ENCODE measurements around the gene CELA3A. TPM values are rescaled to one million over a fixed set of nuclear protein-coding genes. Genes with fewer than 3 reads are reported as not detected.
A peak's percentile ranks its signal among the peaks of the same experiment; 100 is the strongest.
"Not testable (repeated sequence)": the region's sequence is repeated elsewhere in the genome, so short reads cannot be mapped to it uniquely, and the experiment has no call there.

Gene CELA3A
- total RNA-seq, 1 experiment from 2014 or later = not detected

DNA sequence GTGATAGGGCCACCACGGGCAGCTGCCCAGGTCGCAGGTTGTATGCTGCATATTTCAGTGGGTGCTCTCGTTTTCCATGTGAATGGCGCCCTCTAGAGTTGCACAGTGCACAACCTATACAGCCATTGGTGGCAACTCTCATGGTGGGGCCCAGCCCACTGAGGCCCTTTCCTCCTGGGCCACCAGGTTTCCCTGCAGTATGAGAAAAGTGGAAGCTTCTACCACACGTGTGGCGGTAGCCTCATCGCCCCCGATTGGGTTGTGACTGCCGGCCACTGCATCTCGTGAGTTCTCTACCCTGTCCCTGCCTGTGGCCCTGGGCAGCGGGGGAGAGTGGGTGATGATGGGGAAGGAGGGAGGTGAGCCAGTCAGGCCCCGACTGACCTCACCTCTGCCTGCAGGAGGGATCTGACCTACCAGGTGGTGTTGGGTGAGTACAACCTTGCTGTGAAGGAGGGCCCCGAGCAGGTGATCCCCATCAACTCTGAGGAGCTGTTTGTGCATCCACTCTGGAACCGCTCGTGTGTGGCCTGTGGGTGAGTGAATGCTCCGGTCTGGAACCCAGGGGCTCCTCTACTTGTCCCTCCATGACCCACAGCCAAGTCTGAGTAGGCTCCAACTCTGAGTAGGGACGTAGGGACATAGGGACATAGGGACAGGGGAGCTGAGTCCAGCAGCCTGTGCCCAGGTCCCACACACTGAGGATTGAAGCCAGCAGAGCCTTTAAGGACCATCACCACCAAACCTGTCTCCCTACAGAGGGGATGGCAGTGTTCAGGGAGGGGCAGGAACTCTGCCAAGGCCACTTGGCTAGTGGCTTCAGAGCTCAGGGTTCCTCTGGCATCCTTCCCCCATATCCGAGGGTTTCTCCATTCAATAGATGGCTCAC is 4.0 kb downstream of the CELA3A start:
- in situ Hi-C loops (cut with HindIII; ENCODE audit: low sequenced_read_pairs); DNase-seq (ENCODE audit: low spot score): not testable (repeated sequence)

- DNase-seq (ENCODE audit: low spot score); in situ Hi-C loops (cut with HindIII; ENCODE audit: low sequenced_read_pairs): not testable (repeated sequence)
These were observed 5.3 kb downstream of the CELA3A start for GRCh38 chr1:22006736-22007135.

DNA sequence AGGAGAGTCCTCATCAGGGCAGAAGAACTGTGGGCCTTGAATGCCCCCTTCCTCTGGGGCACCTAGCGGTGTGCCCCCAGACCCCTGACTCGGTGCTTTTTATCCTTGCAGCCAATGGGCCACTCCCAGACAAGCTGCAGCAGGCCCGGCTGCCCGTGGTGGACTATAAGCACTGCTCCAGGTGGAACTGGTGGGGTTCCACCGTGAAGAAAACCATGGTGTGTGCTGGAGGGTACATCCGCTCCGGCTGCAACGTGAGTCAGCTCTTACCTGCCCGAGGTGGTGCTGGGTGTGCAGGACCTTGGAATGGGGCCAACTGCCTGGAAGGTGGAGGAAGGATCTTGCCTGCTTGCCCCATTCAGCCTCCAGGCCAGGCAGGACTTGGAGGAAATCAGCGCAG is 5.8 kb downstream of the CELA3A start:
- DNase-seq (ENCODE audit: low spot score); in situ Hi-C loops (cut with HindIII; ENCODE audit: low sequenced_read_pairs): not testable (repeated sequence)

DNA sequence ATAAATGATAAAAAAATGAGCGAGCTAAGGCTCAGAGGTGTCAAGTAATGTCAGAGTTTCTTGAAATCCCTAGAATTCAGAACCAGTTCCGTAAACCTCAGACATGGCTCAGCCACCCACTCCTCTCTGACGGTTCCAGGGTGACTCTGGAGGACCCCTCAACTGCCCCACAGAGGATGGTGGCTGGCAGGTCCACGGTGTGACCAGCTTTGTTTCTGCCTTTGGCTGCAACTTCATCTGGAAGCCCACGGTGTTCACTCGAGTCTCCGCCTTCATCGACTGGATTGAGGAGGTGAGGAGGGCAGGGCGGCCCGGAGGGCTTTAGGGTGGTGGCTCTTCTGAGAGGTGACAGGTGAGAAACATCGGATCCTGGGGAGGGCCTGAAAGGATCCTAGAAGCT is 8.1 kb downstream of the CELA3A start:
- DNase-seq (ENCODE audit: low spot score); in situ Hi-C loops (cut with HindIII; ENCODE audit: low sequenced_read_pairs): not testable (repeated sequence)

DNA sequence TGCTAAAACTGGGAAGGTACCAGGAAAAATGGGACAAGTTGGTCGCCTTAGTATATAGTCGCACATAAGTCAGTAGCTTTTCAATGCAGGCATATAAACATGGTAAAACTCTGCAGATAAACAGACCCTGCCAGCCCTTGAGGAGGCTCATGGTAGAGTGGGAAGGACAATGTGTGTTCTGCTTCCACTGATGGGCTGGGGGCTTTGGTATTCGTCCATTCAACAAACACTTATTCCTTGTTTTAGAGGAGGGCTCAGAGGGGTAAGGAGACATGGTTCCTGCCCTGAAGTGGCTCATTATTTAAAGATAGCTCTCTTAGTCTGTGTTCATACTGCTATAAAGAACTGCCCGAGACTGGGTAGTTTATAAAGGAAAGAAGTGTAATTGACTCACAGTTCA is 11.3 kb downstream of the CELA3A start:
- DNase-seq (ENCODE audit: low spot score); in situ Hi-C loops (cut with HindIII; ENCODE audit: low sequenced_read_pairs): not testable (repeated sequence)

- in situ Hi-C loops (cut with HindIII; ENCODE audit: low sequenced_read_pairs) = not testable (repeated sequence)
These were observed 13.2 kb downstream of the CELA3A start for GRCh38 chr1:22014575-22015206.

DNA sequence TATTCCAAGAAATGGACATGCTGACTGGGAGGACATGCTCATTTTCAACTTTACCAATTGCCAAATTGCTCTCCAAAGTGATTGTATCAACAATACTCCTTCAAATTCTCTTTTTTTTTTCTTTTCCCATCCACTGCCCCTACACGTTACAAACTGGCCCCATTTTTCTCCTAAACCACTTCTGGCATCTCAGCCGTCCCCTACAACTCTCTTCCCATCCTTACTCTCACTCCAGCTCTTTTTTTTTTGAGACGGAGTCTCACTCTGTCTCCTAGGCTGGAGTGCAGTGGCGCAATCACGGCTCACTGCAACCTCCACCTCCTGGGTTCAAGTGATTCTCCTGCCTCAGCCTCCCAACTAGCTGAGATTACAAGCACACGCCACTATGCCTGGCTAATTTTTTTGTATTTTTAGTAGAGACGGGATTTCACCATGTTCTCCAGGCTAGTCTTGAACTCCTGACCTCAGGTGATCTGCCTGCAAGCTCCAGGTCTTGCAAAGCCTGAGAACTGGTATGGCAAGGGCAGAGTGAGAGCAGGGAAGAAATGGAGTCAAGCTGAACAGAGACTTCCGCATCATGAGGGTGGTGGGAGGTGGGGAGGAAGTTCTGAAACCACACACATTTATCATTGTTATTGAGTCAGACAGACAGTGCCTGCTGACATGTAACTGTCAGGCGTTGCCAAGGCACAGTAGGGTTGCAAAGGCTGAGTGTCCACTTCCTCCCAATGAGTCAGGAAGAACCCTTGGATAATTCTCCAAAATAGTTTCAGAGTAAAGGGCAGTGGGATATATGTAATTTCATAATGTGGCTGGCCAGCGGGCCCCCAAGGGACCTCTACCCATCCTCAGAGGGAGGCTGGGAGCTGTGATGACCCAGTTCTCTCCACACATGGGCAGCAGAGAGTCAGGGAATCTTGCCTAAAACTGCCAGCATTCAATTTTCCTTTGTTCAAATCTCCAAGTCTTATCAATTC is 17.4 kb downstream of the CELA3A start:
- no peak for DNase-seq (ENCODE audit: low spot score)
- in situ Hi-C loops (cut with HindIII; ENCODE audit: low sequenced_read_pairs) = no loop called here

More at GRCh38 chr1:22014575-22015206, 13.2 kb downstream of the CELA3A start:
- DNase-seq (ENCODE audit: low spot score) = not testable (repeated sequence)

DNA sequence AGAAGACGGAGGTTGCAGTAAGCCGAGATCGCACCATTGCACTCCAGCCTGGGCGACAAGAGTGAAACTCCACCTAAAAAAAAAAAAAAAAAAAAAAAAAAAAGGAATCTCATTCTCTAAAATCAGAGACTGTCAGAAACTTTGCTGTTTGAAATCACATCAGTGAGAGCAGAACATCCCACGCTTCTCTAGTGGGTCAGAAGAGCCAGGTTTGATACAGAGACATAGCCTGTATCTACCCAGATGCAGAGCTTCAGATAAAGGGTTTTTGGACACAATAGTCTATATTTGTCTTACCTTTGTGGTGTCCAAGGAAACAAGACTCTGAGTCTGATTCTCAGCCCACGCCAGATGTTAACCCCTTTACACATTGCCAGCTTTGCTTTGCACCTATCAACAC is 19.6 kb downstream of the CELA3A start:
- no peak for DNase-seq (ENCODE audit: low spot score)
- in situ Hi-C loops (cut with HindIII; ENCODE audit: low sequenced_read_pairs) = no loop called here

DNA sequence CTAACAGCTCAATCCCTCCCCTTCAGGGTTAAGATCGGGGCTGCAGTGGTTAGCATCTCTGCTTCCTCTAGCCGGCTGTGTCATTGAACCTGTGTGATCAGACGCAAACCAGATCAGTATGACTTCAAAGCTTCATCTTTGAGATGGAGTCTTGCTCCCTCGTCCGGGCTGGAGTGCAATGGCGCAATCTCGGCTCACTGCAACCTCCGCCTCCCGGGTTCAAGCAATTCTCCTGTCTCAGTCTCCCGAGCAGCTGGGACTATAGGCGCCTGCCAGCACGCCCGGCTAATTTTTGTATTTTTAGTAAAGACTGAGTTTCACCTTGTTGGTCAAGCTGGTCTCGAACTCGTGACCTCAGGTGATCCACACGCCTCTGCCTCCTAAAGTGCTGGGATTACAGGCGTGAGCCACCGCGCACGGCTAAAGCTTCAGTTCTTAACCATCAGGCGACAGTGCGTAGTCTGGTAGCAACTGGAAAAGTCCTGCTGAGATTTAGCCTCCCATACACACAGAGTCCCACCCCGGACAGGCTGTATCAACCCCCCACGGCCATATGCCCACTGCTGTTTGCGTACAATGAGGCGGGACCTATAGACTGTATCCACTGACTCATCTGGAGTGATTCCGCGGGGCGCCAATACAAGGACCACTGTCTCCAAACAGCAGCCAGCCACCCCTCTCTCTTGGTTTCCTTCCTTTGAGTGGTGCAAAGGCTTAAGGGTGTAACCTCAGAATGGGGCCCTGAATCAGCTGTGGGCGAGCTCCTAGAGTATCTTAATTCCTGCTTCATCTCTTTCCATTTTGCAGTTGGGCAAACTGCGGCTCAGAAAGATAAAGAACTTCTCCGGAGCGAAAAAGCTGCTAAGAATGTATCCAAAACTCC is 23.3 kb downstream of the CELA3A start:
- DNase-seq (ENCODE audit: low spot score) = peak; percentile 50
- in situ Hi-C loops (cut with HindIII; ENCODE audit: low sequenced_read_pairs) = no loop called here

GRCh38 chr1:22025368-22026155 is 24.1 kb downstream of the CELA3A start:
- peak; percentile 90 for DNase-seq (ENCODE audit: low spot score)
- in situ Hi-C loops (cut with HindIII; ENCODE audit: low sequenced_read_pairs) = no loop called here

GRCh38 chr1:22026924-22027289 is 25.4 kb downstream of the CELA3A start:
- in situ Hi-C loops (cut with HindIII; ENCODE audit: low sequenced_read_pairs) = no loop called here
- DNase-seq (ENCODE audit: low spot score) = no peak

- in situ Hi-C loops (cut with HindIII; ENCODE audit: low sequenced_read_pairs) = no loop called here
- no peak for DNase-seq (ENCODE audit: low spot score)
These were observed 28.6 kb downstream of the CELA3A start for GRCh38 chr1:22030057-22030456.

DNA sequence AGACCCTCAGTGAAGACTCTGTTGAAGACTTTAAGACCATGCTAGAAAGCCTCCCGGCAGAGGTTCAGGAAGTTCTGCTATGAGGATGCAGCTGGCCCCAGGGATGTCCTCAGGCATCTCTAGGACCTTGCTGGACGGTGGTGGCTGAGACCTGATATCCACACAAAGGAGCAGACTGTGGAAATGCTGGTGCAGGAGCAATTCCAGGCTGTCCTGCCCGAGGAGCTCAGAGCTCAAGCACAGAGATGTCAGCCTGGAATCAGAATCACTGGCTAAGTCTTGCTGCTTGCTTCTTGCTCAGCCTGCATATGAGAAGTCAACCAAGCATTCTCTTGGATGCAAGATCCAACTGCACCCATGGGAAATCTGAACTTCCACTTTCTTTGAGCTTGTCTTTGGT is 29.0 kb downstream of the CELA3A start:
- in situ Hi-C loops (cut with HindIII; ENCODE audit: low sequenced_read_pairs) = no loop called here
- no peak for DNase-seq (ENCODE audit: low spot score)

- in situ Hi-C loops (cut with HindIII; ENCODE audit: low sequenced_read_pairs) = no loop called here
These were observed 29.9 kb downstream of the CELA3A start for GRCh38 chr1:22031214-22031962.

GRCh38 chr1:22034834-22035233 is 33.4 kb downstream of the CELA3A start:
- in situ Hi-C loops (cut with HindIII; ENCODE audit: low sequenced_read_pairs); DNase-seq (ENCODE audit: low spot score): not testable (repeated sequence)

More at GRCh38 chr1:22031214-22031962, 29.9 kb downstream of the CELA3A start:
- DNase-seq (ENCODE audit: low spot score) = no peak

DNA sequence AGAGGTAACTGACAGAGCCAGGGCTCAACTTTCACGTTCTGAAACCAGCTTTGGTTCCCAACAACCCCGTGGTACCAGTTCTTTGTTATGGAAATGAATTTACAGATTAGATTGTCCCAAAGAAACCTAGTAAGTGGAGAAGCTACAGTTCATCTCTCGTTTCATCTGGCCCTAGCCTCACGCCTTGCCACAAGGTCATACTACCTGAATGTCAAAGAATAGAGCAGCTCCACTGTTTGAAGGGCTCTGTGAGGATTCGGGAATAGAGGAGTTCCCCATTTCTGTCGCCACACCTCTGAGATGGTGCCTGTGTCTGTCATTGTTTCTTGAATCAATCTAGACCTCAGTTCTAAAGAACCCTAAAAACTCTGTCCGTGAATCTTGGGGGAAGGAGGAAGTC is 36.1 kb downstream of the CELA3A start:
- DNase-seq (ENCODE audit: low spot score) = no peak
- in situ Hi-C loops (cut with HindIII; ENCODE audit: low sequenced_read_pairs) = no loop called here

DNA sequence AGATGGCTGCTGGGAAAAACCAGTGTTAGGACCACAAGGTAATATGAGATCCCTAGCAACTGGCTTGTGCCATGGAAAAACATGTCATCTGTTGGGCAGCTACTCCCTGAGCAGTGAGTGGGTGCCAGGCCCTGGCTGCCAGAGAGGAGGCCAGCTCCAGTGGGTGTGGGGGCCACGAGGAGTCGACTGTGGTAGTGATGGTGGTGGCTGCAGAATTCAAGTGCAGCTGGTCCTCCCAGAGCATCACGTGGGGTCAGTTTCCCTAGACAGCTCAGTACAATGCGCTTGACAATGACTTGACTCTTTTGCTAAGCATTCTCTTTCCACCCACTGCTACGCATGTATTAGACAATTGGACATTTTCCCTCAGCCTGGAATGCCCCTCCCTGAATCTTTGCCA is 36.6 kb downstream of the CELA3A start:
- no peak for DNase-seq (ENCODE audit: low spot score)
- in situ Hi-C loops (cut with HindIII; ENCODE audit: low sequenced_read_pairs) = no loop called here

Data from G401 (cell line).